ENCODE data around the gene IDUA.

The IDUA gene

DNA sequence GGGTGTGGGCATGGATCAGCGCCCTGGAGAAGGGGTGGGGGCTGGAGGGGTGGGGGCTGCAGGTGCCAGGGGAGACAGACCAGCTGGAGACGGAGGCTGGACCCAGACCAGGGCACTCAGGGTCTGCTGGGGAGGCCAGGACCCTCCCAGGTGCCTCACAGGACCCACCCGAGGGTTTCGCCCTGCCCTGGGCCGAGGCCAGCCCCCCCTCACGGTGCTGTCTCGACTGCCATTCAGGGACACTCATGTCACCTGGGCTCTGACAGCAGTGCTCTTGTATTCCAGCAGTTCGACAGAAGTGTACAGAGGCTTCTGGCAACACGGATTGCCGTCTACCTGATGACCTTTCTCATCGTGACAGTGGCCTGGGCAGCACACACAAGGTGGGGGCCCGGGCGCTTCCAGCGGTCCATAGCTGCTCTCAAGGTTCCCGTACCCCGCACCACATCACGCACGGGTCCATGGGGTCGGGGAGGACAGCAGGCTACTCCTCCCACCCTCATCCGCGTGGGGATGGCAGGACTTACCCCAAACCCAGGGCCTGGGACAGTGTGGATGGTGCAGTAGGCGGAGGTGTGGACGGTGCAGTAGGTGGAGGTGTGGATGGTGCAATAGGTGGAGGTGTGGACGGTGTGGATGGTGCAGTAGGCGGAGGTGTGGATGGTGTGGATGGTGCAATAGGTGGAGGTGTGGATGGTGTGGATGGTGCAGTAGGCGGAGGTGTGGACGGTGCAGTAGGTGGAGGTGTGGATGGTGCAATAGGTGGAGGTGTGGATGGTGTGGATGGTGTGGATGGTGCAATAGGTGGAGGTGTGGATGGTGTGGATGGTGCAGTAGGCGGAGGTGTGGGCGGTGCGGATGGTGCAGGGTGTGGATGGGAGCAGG is 36.5 kb upstream of the IDUA start:
- Histone ChIP-seq H3K4me3 (ENCODE audit: low read length in 2 of 2) (no peak overlapping the region), H3K27ac (ENCODE audit: low read length) (no peak overlapping the region), H3K4me1 (ENCODE audit: control insufficient read depth, insufficient read depth, low read length) (no peaks in the 10 kb centered on the region), H3K9me3 (ENCODE audit: control insufficient read depth in 2 of 2, low read length in 2 of 2) (no peaks in the 10 kb centered on the region), H3K27me3 (ENCODE audit: control insufficient read depth in 1 of 2, insufficient read depth in 2 of 2, low read length in 2 of 2) (no peaks in the 10 kb centered on the region), H3K9ac (ENCODE audit: low read length in 2 of 2) (no peak overlapping the region), H3K36me3 (ENCODE audit: control insufficient read depth in 2 of 2, insufficient read depth in 2 of 2, low read length in 2 of 2) (peaks cover 0 to 13% of the 10 kb centered on the region in 2 donors)

GRCh38 chr4:951186-951585 is 35.7 kb upstream of the IDUA start:
- H3K9ac ChIP-seq (ENCODE audit: low read length in 2 of 2): no peak overlapping the region
- H3K9me3 ChIP-seq (ENCODE audit: control insufficient read depth in 2 of 2, low read length in 2 of 2): no peaks in the 10 kb centered on the region
- no peak overlapping the region for H3K27ac ChIP-seq (ENCODE audit: low read length)
- no peak overlapping the region for H3K4me3 ChIP-seq (ENCODE audit: low read length in 2 of 2)
- no peaks in the 10 kb centered on the region for H3K27me3 ChIP-seq (ENCODE audit: control insufficient read depth in 1 of 2, insufficient read depth in 2 of 2, low read length in 2 of 2)
- H3K36me3 ChIP-seq (ENCODE audit: control insufficient read depth in 2 of 2, insufficient read depth in 2 of 2, low read length in 2 of 2): peaks cover 0 to 15% of the 10 kb centered on the region in 2 donors
- no peaks in the 10 kb centered on the region for H3K4me1 ChIP-seq (ENCODE audit: control insufficient read depth, insufficient read depth, low read length)

DNA sequence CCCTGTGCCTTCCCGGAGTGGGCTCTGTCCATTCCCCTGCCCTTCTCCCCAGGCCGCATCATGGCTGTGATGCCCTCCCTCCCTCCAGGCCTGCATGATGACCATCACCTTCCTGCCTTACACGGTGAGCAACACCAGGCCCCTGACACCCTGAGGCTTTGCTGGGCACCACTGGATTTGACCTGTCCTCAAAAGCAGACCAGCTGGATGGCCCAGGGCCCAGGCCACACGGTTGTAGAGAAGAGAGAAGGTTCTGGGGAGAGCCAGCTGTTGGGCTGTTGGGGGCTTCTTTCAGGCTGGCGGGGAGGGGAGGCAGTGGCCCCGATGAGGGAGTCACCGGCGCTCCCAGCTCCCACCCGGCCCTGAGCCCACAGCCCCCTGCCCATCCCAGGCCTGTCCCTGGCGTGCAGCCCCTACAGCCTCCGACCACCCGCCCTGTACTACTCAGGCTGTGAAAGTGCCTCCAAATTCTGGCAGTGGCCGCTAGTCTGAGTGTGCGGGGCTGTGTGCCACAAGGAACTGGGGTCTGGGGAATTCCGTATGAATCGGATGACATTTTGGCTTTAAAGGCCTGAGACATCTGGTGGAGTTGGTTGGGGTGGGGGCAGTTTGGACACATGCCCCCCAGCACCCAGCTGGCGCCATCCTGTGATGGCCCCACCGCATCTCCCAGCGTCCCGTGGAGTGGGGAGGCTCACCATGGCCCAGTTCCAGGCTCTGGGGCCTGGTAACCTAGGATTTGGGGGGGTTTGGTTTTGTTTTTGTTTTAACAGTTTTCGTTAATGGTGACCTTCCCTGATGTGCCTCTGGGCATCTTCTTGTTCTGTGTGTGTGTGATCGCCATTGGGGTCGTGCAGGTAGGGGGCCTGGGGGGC is 35.0 kb upstream of the IDUA start:
- Histone ChIP-seq H3K4me1 (ENCODE audit: control insufficient read depth, insufficient read depth, low read length) (no peaks in the 10 kb centered on the region), H3K27ac (ENCODE audit: low read length) (no peak overlapping the region), H3K4me3 (ENCODE audit: low read length in 2 of 2) (no peak overlapping the region), H3K9me3 (ENCODE audit: control insufficient read depth in 2 of 2, low read length in 2 of 2) (no peaks in the 10 kb centered on the region), H3K9ac (ENCODE audit: low read length in 2 of 2) (no peak overlapping the region), H3K27me3 (ENCODE audit: control insufficient read depth in 1 of 2, insufficient read depth in 2 of 2, low read length in 2 of 2) (no peaks in the 10 kb centered on the region), H3K36me3 (ENCODE audit: control insufficient read depth in 2 of 2, insufficient read depth in 2 of 2, low read length in 2 of 2) (peaks cover 0 to 15% of the 10 kb centered on the region in 2 donors)

DNA sequence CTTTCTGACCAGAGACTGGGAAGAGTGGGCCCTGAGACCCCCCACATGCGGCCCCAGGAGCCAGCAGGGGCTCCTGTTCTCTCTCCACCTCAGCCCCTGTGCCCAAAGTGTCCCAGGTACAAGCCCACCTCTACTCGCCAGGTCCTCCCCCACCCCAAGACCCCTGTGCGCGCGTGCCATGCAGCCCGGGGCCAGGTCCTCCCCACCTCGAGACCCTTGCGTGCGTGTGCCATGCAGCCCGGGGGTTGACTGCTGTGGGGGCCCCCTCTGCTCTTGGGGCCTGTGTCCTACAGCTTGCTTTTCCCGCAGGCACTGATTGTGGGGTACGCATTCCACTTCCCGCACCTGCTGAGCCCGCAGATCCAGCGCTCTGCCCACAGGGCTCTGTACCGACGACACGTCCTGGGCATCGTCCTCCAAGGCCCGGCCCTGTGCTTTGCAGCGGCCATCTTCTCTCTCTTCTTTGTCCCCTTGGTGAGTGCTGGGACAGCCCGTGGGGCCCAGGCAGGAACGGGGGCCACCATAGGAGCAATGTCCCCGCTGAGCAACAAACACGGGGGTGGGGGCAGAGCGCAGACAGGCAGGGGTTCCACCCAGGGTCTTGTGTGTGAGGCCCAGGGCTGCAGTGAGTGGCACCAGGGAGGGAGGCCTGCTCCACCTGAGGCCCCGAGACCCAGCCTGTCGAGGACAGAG is 33.8 kb upstream of the IDUA start:
- H3K9me3 ChIP-seq (ENCODE audit: control insufficient read depth in 2 of 2, low read length in 2 of 2): no peaks in the 10 kb centered on the region
- peaks cover 0 to 15% of the 10 kb centered on the region in 2 donors for H3K36me3 ChIP-seq (ENCODE audit: control insufficient read depth in 2 of 2, insufficient read depth in 2 of 2, low read length in 2 of 2)
- H3K4me1 ChIP-seq (ENCODE audit: control insufficient read depth, insufficient read depth, low read length): no peaks in the 10 kb centered on the region

DNA sequence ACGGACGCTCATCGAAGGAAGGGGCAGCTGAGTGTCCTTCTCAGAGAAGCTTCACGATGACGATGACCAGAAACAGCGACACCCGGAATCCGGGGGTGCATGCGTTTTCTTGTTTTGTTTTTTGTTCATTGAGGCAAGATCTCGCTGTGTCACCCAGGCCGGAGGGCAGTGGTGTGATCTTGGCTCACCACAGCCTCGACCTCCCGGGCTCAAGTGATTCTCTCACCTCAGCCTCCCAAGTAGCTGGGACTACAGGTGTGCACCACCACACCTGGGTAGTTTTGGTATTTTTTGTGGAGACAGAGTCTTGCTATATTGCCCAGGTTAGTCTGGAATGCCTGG is 33.3 kb upstream of the IDUA start:
- no peak overlapping the region for H3K27ac ChIP-seq (ENCODE audit: low read length)
- no peaks in the 10 kb centered on the region for H3K4me1 ChIP-seq (ENCODE audit: control insufficient read depth, insufficient read depth, low read length)
- H3K36me3 ChIP-seq (ENCODE audit: control insufficient read depth in 2 of 2, insufficient read depth in 2 of 2, low read length in 2 of 2): peaks cover 0 to 15% of the 10 kb centered on the region in 2 donors
- H3K27me3 ChIP-seq (ENCODE audit: control insufficient read depth in 1 of 2, insufficient read depth in 2 of 2, low read length in 2 of 2): no peaks in the 10 kb centered on the region
- H3K9ac ChIP-seq (ENCODE audit: low read length in 2 of 2): no peak overlapping the region
- H3K4me3 ChIP-seq (ENCODE audit: low read length in 2 of 2): no peak overlapping the region
- no peaks in the 10 kb centered on the region for H3K9me3 ChIP-seq (ENCODE audit: control insufficient read depth in 2 of 2, low read length in 2 of 2)

More for the DNA sequence above, 33.8 kb upstream of the IDUA start:
- Histone ChIP-seq H3K27me3 (ENCODE audit: control insufficient read depth in 1 of 2, insufficient read depth in 2 of 2, low read length in 2 of 2) (no peaks in the 10 kb centered on the region), H3K9ac (ENCODE audit: low read length in 2 of 2) (no peak overlapping the region), H3K4me3 (ENCODE audit: low read length in 2 of 2) (no peak overlapping the region), H3K27ac (ENCODE audit: low read length) (no peak overlapping the region)

DNA sequence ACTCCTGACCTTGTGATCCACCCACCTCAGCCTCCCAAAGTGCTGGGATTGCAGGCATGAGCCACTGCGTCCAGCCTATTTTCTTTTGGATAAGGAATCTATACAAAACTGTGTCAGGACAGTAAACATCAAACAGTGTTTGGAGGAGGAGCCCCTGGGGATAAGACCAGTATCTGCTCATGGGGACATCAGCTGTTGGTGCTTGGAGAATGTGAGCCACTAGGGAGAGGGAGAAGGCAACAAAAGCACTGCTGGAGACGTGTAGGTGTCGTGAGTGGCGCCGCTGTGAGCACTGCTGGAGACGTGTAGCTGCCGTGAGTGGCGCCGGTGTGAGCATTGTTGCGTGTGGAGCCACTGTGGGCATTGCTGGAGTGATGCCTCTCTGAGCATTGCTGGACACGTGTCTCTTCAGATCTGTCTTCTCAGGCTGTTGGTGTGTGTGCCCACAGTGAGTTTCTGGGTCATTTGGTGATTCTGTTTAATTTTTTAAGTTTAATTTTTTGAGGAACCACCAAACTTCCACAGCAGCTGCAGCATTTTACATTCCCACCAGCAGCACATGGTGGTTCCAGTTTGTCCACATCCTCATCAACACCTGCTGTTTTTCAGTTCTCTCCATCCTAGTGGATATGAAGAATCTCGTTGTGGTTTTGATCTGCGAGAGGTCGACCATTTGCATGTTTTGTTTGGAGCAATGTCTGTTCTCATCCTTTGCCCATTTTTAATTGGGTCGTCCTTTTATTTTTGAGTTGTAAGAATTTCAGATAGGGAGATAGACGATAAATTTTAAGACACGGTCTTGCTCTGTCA is 32.4 kb upstream of the IDUA start:
- Histone ChIP-seq H3K9ac (ENCODE audit: low read length in 2 of 2) (no peak overlapping the region), H3K9me3 (ENCODE audit: control insufficient read depth in 2 of 2, low read length in 2 of 2) (no peaks in the 10 kb centered on the region), H3K4me1 (ENCODE audit: control insufficient read depth, insufficient read depth, low read length) (no peaks in the 10 kb centered on the region), H3K27ac (ENCODE audit: low read length) (no peak overlapping the region), H3K4me3 (ENCODE audit: low read length in 2 of 2) (no peak overlapping the region), H3K36me3 (ENCODE audit: control insufficient read depth in 2 of 2, insufficient read depth in 2 of 2, low read length in 2 of 2) (peaks cover 0 to 15% of the 10 kb centered on the region in 2 donors), H3K27me3 (ENCODE audit: control insufficient read depth in 1 of 2, insufficient read depth in 2 of 2, low read length in 2 of 2) (no peaks in the 10 kb centered on the region)

- Histone ChIP-seq H3K36me3 (ENCODE audit: control insufficient read depth in 2 of 2, insufficient read depth in 2 of 2, low read length in 2 of 2) (peaks cover 0 to 15% of the 10 kb centered on the region in 2 donors), H3K4me1 (ENCODE audit: control insufficient read depth, insufficient read depth, low read length) (no peaks in the 10 kb centered on the region), H3K4me3 (ENCODE audit: low read length in 2 of 2) (no peak overlapping the region), H3K9me3 (ENCODE audit: control insufficient read depth in 2 of 2, low read length in 2 of 2) (no peaks in the 10 kb centered on the region), H3K9ac (ENCODE audit: low read length in 2 of 2) (no peak overlapping the region), H3K27me3 (ENCODE audit: control insufficient read depth in 1 of 2, insufficient read depth in 2 of 2, low read length in 2 of 2) (no peaks in the 10 kb centered on the region), H3K27ac (ENCODE audit: low read length) (no peak overlapping the region)
Observed at GRCh38 chr4:955161-955921, 31.5 kb upstream of the IDUA start.

DNA sequence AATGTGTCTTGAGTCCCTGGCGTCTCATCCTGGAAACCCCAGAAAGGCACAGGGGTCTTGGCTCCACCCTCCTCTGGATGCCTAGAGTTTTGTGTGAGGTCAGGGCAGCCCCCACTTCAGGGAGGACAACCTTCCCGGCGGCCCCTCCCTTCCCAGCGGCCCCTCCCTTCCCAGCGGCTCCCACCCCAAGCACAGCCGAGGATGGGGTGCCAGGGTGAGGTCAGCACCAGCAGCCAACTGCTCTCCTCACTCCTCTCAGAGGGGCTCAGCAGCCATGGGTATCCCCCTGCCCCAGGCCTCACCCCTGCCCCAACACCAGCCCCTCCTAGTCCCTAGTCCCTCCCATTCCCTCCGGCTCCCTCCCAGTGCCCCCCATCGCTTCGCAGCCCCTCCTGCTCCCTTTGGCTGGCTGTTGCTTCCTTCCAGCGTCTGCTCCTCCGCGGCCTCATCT is 30.9 kb upstream of the IDUA start:
- Histone ChIP-seq H3K27me3 (ENCODE audit: control insufficient read depth in 1 of 2, insufficient read depth in 2 of 2, low read length in 2 of 2) (no peaks in the 10 kb centered on the region), H3K36me3 (ENCODE audit: control insufficient read depth in 2 of 2, insufficient read depth in 2 of 2, low read length in 2 of 2) (peaks cover 0 to 15% of the 10 kb centered on the region in 2 donors), H3K4me1 (ENCODE audit: control insufficient read depth, insufficient read depth, low read length) (no peaks in the 10 kb centered on the region), H3K9ac (ENCODE audit: low read length in 2 of 2) (no peak overlapping the region), H3K4me3 (ENCODE audit: low read length in 2 of 2) (no peak overlapping the region), H3K9me3 (ENCODE audit: control insufficient read depth in 2 of 2, low read length in 2 of 2) (no peaks in the 10 kb centered on the region), H3K27ac (ENCODE audit: low read length) (no peak overlapping the region)

DNA sequence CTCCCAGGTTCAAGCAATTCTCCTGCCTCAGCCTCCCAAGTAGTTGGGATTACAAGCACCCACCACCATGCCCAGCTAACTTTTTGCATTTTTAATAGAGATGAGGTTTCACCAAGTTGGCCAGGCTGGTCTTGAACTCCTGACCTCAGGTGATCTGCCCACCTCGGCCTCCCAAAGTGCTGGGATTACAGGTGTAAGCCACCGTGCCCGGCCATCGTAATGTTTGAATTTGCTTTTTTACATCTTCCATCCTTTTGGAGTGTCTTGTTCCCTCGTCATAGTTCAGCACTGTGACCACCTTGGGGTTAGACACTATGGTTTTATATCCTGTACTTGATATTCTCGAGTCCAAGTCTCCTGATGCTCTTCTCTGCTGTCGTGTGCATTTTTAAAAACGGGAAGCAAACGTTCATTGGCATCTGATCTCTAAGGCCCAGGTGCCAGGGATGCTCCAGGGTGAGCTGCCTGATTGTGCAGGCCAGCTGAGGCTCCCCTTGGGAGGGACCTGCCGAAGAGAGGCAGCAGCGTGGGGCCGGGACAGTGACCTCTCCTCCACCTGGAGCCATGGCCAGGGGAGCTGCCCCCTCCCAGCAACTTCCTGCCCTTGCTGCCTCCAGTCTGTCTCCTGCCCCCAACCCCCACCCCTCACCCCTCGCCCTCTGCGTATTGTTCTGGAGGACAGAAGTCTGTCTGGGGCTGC is 30.2 kb upstream of the IDUA start:
- Histone ChIP-seq H3K36me3 (ENCODE audit: control insufficient read depth in 2 of 2, insufficient read depth in 2 of 2, low read length in 2 of 2) (peaks cover 0 to 13% of the 10 kb centered on the region in 2 donors), H3K4me3 (ENCODE audit: low read length in 2 of 2) (no peak overlapping the region), H3K4me1 (ENCODE audit: control insufficient read depth, insufficient read depth, low read length) (no peaks in the 10 kb centered on the region), H3K9ac (ENCODE audit: low read length in 2 of 2) (no peak overlapping the region), H3K9me3 (ENCODE audit: control insufficient read depth in 2 of 2, low read length in 2 of 2) (no peaks in the 10 kb centered on the region), H3K27ac (ENCODE audit: low read length) (no peak overlapping the region), H3K27me3 (ENCODE audit: control insufficient read depth in 1 of 2, insufficient read depth in 2 of 2, low read length in 2 of 2) (no peaks in the 10 kb centered on the region)

Measured in stomach smooth muscle (tissue), 2 donors.